DMS114 treated with DMSO at 0.1 percent for 48 hours (cell line): ENCODE results near the gene HPCAL4.

ENCODE experiments used
- DNase-seq: peaks from one replicate; lab custom pipeline; 2025; ENCODE audit not compliant: unreplicated experiment; lab: John Stamatoyannopoulos, UW

The HPCAL4 gene

GRCh38 chr1:39704757-39705156 lies 13.5 kb upstream of the HPCAL4 start:
- DNase-seq = no peak

- no peak for DNase-seq
Observed at GRCh38 chr1:39701049-39701439, 9.8 kb upstream of the HPCAL4 start.

GRCh38 chr1:39700348-39700747 lies 9.1 kb upstream of the HPCAL4 start:
- no peak for DNase-seq

- no peak for DNase-seq
Observed at GRCh38 chr1:39699419-39699818, 8.2 kb upstream of the HPCAL4 start.

GRCh38 chr1:39698568-39698967 lies 7.3 kb upstream of the HPCAL4 start:
- no peak for DNase-seq

- DNase-seq = no peak
Observed at GRCh38 chr1:39696448-39696847, 5.2 kb upstream of the HPCAL4 start.

GRCh38 chr1:39695016-39695415 lies 3.8 kb upstream of the HPCAL4 start:
- DNase-seq = no peak

GRCh38 chr1:39694026-39694425 lies 2.8 kb upstream of the HPCAL4 start:
- no peak for DNase-seq

- DNase-seq = no peak
Observed at GRCh38 chr1:39692152-39693074, 1.2 kb upstream of the HPCAL4 start.

- no peak for DNase-seq
Observed at GRCh38 chr1:39690794-39691382, 345 bp downstream of the HPCAL4 start.

GRCh38 chr1:39690225-39690624 lies 1.0 kb downstream of the HPCAL4 start:
- DNase-seq = no peak

- no peak for DNase-seq
Observed at GRCh38 chr1:39689635-39690034, 1.6 kb downstream of the HPCAL4 start.

- DNase-seq = no peak
Observed at GRCh38 chr1:39689214-39689613, 2.0 kb downstream of the HPCAL4 start.

- no peak for DNase-seq
Observed at GRCh38 chr1:39688706-39689105, 2.5 kb downstream of the HPCAL4 start.

- DNase-seq = no peak
Observed at GRCh38 chr1:39687243-39687642, 4.0 kb downstream of the HPCAL4 start.

- DNase-seq = no peak
Observed at GRCh38 chr1:39685071-39685470, 6.2 kb downstream of the HPCAL4 start.

GRCh38 chr1:39684313-39684664 lies 6.9 kb downstream of the HPCAL4 start:
- no peak for DNase-seq

- no peak for DNase-seq
Observed at GRCh38 chr1:39683591-39684312, 7.5 kb downstream of the HPCAL4 start.

GRCh38 chr1:39681999-39682398 lies 9.2 kb downstream of the HPCAL4 start:
- DNase-seq = no peak

GRCh38 chr1:39681294-39681693 lies 9.9 kb downstream of the HPCAL4 start:
- no peak for DNase-seq

- DNase-seq = no peak
Observed at GRCh38 chr1:39680751-39681150, 10.5 kb downstream of the HPCAL4 start.

GRCh38 chr1:39679821-39680220 lies 11.4 kb downstream of the HPCAL4 start:
- no peak for DNase-seq
